ENCODE results near the gene CCSAP.

GRCh38 chr1:229282295-229282823, 60.5 kb downstream of the CCSAP start:
- TF ChIP-seq CTCF (IDR thresholded peaks at IDR 0.05) (no peak), POLR2AphosphoS5 (IDR thresholded peaks at IDR 0.05; ENCODE audit: insufficient read depth in 1 of 2, low read depth in 1 of 2) (no peak), POLR2A (IDR thresholded peaks at IDR 0.05) (no peak)
